ENCODE measurements around the gene SESN1. TPM values are rescaled to one million over a fixed set of nuclear protein-coding genes. Genes with fewer than 3 reads are reported as not detected.

SESN1 gene
- total RNA-seq, 4 donors from 2014 or later = 79.8 to 112 (median 90.8) TPM

DNA sequence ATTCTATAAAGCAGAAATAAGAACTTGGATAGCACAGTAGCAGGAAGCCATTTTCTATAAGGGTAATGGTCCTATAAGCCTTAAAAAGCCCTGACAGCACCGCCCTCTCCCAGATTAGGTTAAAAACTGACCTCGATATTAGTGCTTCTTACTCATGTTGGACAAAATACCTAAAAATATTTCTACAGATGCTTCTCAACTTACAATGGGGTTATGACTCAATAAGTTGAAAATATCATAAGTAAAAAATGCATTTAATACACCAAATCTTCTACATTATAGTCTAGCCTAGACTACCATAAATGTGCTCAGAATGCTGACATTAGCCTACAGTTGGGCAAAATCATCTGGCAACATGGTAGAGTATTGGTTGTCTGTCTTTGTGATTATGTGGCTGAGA lies 70.3 kb downstream of the SESN1 start:
- Histone ChIP-seq H3K36me3 (no peaks in the 10 kb centered on the region), H3K27me3 (no peaks in the 10 kb centered on the region), H3K27ac (no peak overlapping the region), H3K4me3 (no peak overlapping the region), H3K4me1 (no peaks in the 10 kb centered on the region), H3K9me3 (peaks cover 0 to 9% (median 0%) of the 10 kb centered on the region in 4 donors)
- 95 to 96% methylated on average over 2 of the region's 2 CpGs for WGBS, 2 donors
- TF ChIP-seq, protein P1, sequence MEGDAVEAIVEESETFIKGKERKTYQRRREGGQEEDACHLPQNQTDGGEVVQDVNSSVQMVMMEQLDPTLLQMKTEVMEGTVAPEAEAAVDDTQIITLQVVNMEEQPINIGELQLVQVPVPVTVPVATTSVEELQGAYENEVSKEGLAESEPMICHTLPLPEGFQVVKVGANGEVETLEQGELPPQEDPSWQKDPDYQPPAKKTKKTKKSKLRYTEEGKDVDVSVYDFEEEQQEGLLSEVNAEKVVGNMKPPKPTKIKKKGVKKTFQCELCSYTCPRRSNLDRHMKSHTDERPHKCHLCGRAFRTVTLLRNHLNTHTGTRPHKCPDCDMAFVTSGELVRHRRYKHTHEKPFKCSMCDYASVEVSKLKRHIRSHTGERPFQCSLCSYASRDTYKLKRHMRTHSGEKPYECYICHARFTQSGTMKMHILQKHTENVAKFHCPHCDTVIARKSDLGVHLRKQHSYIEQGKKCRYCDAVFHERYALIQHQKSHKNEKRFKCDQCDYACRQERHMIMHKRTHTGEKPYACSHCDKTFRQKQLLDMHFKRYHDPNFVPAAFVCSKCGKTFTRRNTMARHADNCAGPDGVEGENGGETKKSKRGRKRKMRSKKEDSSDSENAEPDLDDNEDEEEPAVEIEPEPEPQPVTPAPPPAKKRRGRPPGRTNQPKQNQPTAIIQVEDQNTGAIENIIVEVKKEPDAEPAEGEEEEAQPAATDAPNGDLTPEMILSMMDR (IDR thresholded peaks at IDR 0.05) = no peak
- TF ChIP-seq EP300 (IDR thresholded peaks at IDR 0.05) (no peak), POLR2A (IDR thresholded peaks at IDR 0.05) (no peak)
- DNase-seq (ENCODE audit: low spot score in 2 of 2) = no peak

DNA sequence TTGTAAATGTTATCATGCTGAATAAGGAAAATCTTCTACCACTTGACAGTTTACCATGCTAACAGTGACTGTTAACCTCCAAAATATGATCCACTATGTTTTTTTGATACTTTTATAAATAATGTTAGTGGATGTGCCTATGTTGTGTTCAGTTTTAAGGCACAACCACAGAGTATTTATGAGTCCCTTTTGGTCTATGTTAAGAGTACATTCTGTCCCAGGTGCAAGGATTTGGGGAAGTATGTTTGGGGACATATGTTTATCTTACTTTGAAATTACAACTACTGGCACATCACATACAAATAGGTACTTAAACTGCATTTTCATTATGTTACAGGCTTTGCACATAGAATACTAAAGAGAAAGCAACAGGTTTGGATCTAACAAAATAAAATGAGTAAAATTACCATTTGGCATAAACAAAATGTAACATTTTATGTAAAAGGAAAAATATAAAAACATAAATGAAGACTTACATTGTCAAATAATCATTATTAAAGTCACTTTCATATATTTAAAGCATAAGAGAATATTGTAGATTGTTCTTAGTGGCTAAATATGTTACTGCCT lies 71.2 kb downstream of the SESN1 start:
- TF ChIP-seq EP300 (IDR thresholded peaks at IDR 0.05) (peak in 1 of 2 donors; percentile 26), POLR2A (IDR thresholded peaks at IDR 0.05) (no peak)
- TF ChIP-seq, protein P1 (IDR thresholded peaks at IDR 0.05) = no peak
- Histone ChIP-seq H3K4me3 (no peak overlapping the region), H3K36me3 (no peaks in the 10 kb centered on the region), H3K27me3 (no peaks in the 10 kb centered on the region), H3K27ac (peak overlapping the region in 2 of 4 donors; percentile 39 to 53), H3K9me3 (peaks cover 0 to 9% (median 0%) of the 10 kb centered on the region in 4 donors), H3K4me1 (no peaks in the 10 kb centered on the region)
- no peak for DNase-seq (ENCODE audit: low spot score in 2 of 2)

DNA sequence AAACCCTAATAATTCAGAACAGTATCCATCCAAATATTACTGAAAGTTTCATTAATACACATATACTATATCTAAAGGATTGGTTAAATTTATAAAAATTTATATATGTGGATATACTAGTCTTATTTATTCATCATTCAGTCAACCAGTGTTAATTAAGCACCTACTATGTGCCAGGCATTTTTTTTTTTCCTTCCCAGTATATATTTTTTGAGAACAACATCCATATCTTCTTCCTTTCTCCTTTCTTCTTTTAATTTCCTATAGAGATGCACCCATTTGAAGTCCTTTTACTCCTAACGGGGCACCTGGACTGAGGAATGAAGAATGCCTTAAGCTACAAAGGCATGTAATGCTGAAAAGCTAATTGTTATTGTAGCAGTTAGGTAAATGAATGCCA lies 72.8 kb downstream of the SESN1 start:
- Histone ChIP-seq H3K4me3 (no peak overlapping the region), H3K36me3 (no peaks in the 10 kb centered on the region), H3K27me3 (no peaks in the 10 kb centered on the region), H3K9me3 (peaks cover 0 to 9% (median 0%) of the 10 kb centered on the region in 4 donors), H3K27ac (no peak overlapping the region), H3K4me1 (no peaks in the 10 kb centered on the region)
- 98 to 100% methylated on average over 1 of the region's 1 CpG for WGBS, 2 donors
- TF ChIP-seq, protein P1 (IDR thresholded peaks at IDR 0.05) = no peak
- TF ChIP-seq EP300 (IDR thresholded peaks at IDR 0.05) (no peak), POLR2A (IDR thresholded peaks at IDR 0.05) (no peak)
- DNase-seq (ENCODE audit: low spot score in 2 of 2) = no peak

DNA sequence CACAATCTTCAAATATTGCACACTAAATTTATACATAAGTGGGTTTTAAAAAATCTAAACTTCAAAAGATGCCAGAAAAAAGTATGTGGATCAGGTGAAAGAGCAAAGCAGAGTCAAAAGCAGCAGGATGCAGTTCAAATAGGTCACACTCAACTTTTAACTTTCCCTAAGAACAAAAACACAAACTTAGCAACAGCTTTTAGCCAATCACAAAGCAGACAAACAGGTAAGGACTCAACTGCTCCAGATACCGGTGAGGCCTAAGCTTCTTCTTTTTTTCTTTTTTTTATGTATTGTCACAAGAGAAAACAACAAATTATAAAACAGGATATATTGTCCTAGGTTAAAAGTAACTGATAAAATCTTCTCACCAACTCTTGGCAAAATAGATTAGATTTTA lies 74.7 kb downstream of the SESN1 start:
- Histone ChIP-seq H3K9me3 (no peaks in the 10 kb centered on the region), H3K4me1 (no peaks in the 10 kb centered on the region), H3K36me3 (no peaks in the 10 kb centered on the region), H3K27me3 (no peaks in the 10 kb centered on the region), H3K27ac (no peak overlapping the region), H3K4me3 (no peak overlapping the region)
- DNase-seq (ENCODE audit: low spot score in 2 of 2) = no peak
- TF ChIP-seq EP300 (IDR thresholded peaks at IDR 0.05) (no peak), POLR2A (IDR thresholded peaks at IDR 0.05) (no peak)
- TF ChIP-seq, protein P1 (IDR thresholded peaks at IDR 0.05) = no peak
- WGBS, 2 donors = 69 to 80% methylated on average over 1 of the region's 1 CpG

DNA sequence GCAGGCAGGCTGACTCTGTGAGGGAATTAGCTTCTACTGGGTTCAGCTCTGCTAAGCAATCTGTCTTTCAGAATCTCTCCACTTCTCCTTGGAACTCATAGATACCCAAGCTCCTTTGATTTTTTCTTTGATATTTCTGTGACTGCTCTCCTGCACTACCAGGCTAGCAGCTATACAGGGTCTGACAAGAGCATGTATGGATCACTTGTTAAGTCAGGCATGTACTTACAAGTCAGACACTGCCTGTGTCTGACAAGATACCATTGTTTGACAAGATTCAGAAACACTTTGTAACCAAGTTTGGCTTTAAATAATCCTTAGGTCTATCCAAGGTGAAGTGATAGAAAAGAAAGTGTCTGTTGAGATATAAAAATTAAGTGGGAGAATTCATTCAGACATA lies 79.5 kb downstream of the SESN1 start:
- TF ChIP-seq EP300 (IDR thresholded peaks at IDR 0.05) (no peak), POLR2A (IDR thresholded peaks at IDR 0.05) (no peak)
- TF ChIP-seq, protein P1 (IDR thresholded peaks at IDR 0.05) = no peak
- no peaks in the 10 kb centered on the region for H3K36me3 ChIP-seq
- no peak overlapping the region for H3K4me3 ChIP-seq
- no peaks in the 10 kb centered on the region for H3K27me3 ChIP-seq
- peak overlapping the region in 3 of 4 donors; percentile 58 to 70 (median 68) for H3K27ac ChIP-seq
- H3K9me3 ChIP-seq = no peaks in the 10 kb centered on the region
- DNase-seq (ENCODE audit: low spot score in 2 of 2) = no peak
- peaks cover 0 to 26% (median 12%) of the 10 kb centered on the region in 4 donors for H3K4me1 ChIP-seq

All from tibial nerve (tissue), 4 donors.